Astrocyte of the hippocampus (primary cell): ENCODE results near the gene KLHDC3.

Experiments
- DNase-seq: peaks from one replicate; pipeline ENCODE4 v3.0.0; 2011; ENCODE audit warnings: low read depth, low spot score

Gene KLHDC3

DNA sequence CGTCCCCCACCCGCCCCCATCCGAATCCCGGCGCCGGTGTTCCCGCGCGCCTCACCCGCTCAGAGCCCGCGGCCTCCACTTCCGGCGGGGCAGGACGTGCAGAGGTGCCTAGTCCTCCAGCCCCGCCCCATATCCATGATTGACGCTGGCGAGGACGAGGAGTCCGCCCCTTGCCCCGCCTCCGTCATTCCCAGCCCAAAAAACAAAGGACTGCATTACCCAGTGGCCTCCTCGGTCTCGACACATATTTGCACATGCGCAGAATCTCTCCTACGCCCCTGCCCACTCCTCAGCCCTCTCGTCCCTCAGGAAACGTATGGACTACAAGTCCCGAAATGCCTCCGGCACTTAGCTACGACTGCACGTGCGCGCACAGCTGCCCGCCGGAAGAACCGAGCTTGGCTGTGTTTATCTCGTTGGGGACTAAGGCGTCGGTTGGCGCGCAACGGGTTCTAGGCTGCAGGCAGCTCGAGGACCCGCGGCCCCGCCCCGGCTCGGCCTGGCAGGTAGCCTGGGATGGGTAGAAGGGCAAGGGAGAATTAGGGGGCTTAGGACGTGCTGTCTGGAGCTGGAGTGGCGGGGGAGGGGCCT is at the start of gene KLHDC3, which contains the start of gene MEA1:
KLHDC3 (plus strand) TSS at position 407 of the 591 bp plus-strand sequence. CDS start 2,944 bp downstream, outside the sequence.
MEA1 (minus strand) TSS at position 104 of the 591 bp plus-strand sequence. CDS start 133 bp downstream, outside the sequence.
- peak; percentile 100 for DNase-seq

DNA sequence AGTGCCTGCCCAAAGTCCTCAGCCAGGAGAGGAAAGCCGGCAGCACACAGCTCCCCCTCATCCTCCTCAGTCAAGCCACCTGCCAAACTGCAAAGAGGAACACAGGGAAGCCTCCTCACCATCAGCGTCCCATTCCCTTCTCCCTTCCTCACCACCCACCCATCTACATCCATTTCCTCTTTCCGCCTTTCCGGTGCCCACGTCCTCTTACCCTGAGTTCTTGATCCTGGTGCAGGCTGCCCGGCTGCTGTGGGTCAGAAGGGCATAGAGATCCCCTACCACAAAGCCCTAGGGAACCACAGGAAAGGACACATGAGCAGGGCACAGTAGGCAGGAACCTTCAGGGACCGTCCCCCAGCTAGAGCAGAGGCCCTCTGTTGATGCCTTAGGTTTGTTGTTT is 47.5 kb upstream of the KLHDC3 start:
- DNase-seq: no peak

GRCh38 chr6:42967228-42967627 is 46.8 kb upstream of the KLHDC3 start:
- DNase-seq: no peak

- DNase-seq: no peak
Observed at GRCh38 chr6:42968126-42968701, 45.8 kb upstream of the KLHDC3 start.

DNA sequence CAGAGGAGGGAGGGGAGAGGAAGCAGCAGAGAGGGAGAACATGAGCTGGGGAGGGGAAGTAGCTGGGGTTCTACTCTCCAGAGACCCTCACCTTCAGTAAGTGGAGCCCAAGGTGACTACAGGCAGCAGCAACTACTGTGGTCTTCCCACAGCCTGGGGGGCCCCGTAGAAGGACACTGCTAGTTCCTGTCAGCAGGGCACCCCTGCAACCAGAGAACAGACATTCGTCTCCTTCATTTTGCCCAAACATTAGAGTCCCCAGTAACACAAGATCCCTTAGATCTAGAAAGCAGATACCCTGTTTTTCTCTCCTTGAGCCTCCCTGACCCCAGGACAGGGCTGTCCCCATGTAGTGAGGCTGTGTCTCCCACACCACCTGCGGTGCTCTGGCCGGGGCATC is 45.3 kb upstream of the KLHDC3 start:
- DNase-seq: no peak

DNA sequence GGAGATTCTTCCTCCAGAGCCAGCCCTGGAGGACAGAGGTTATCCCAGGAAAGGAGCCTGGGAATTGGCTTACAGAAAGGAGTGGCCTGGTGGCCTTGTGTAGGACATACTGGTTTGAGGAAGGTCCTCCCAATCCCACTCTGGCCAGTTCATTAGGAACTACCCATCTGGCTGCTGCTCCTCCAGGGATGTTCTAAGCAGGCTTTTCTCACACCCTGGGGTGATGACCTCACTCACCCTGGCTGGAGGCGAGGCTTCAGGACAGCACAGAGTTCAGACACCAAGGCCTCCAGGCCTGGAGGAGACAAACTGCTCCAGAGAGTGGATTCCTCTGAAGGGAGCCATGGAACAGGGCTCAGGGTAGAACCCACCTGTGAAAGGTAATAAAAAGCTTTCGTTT is 44.6 kb upstream of the KLHDC3 start:
- no peak for DNase-seq

- no peak for DNase-seq
Observed at GRCh38 chr6:42969934-42970333, 44.1 kb upstream of the KLHDC3 start.

DNA sequence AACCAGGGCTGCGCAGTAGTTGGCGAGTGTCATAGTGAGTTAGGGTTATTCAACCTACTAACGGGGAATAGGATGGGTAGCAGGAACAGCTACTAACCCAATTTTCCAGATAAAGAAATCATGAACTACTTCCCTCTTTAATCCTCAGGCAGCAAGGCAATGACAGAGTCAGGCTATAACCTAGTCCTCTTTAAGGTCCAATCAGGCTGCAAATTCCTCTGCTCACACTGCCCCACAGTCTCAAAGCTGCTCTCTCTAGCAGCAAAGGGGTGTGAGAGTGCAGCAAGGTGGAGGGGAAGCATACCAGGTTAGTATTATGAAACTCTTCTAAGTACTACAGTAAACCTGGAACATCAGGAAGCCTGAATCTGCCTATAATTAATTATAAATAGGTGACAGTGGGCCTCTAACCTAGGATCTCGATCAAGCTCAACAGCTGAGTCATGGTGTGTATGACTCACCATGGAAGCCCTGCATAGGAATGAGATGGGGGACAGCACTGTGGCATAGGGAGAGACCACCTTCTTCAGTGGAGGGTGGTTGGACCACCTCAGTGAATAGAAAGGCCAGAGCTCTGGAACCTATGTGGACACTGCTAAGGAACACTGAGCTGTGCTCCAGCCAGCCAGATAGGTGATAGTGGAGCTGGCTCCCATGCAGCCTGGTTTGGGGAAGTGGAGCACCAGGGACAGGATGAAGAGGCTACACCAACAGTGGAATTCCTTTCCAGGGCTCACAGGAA is 43.0 kb upstream of the KLHDC3 start:
- DNase-seq: peak; percentile 42

DNA sequence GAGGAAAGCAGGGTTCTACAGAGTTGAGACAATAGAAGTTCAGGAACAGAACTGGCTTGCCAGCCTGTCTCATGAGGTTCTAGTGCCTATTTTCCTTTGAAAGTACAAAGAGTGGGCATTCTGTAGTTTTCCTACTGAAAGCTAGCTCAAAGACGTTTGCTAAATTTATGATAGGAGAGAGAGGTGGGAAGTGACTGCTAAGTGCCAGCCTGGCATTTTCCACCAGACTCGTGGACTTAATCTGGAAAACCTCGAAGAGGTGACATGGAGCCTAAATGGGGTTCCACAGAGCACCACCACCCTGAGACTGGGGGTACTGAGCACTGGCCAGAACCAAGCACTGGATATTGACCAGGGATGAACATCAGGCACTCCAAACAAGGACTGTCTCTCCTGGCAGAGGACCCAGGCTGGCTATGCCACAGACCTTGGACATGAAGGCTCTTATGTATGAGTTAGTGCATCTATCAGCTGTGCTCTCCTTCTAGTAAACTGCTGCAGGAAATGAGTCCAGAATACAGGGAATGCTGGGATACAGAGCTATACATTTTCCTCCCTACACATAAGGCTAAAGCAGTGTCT is 42.2 kb upstream of the KLHDC3 start:
- no peak for DNase-seq

DNA sequence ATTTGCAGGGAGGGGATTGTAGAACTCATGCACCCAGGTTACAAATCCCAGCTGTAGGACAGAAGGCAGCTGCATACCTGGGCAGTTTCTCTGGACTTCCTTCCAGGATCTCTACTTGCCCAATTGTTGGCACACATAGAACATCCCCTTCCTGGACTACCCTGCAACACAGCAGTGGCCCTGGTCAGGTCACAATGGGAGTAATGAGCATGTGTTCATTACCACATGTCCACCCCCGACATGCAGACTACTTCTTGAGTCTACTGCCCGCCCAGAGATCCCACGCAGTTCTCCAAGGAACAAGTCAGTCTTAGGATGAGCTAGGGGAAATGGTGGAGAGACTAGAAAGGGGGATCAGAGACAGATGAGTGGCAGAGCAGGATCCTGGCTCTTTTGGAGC is 40.1 kb upstream of the KLHDC3 start:
- no peak for DNase-seq

GRCh38 chr6:42974919-42975505 is 39.0 kb upstream of the KLHDC3 start:
- no peak for DNase-seq

GRCh38 chr6:42978487-42978838 is 35.6 kb upstream of the KLHDC3 start:
- DNase-seq: no peak

DNA sequence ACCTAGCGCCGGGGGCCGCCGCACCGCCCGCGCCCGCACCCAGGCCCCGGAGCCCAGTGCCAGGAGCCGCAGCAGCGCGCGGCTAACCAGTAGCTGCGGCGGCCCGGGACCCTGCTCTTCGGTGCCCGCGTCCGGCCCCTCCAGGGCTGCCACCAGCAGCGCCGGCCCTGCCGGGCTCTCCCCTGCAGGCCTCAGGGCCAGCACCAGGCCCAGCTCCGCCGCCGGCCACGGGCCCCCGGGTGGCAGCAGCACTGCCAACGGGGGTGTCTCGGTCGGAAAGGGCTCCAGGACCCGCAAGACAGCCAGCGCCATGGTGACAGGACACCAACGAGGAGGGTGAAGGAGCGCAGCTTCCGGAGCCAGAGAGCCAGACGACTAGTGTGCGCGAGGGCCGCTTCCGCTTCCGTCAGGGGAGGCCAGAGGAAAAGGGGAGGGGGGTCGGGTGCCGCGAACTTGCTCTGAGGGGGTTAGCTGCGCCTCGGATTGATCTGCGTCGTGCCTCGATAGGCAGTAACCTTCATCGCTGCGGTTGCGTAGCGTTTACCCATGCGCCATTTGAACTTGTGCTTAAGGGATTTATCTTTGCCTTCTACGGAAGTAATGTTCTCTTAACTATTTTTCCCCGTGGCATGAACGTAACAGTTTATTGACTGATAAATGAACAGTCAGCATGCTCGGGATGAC is 35.1 kb upstream of the KLHDC3 start, which contains the start of gene PEX6:
PEX6 (minus strand) TSS at position 343 of the 684 bp plus-strand sequence; CDS start at position 312, 31 bp downstream.
- peak; percentile 87 for DNase-seq

DNA sequence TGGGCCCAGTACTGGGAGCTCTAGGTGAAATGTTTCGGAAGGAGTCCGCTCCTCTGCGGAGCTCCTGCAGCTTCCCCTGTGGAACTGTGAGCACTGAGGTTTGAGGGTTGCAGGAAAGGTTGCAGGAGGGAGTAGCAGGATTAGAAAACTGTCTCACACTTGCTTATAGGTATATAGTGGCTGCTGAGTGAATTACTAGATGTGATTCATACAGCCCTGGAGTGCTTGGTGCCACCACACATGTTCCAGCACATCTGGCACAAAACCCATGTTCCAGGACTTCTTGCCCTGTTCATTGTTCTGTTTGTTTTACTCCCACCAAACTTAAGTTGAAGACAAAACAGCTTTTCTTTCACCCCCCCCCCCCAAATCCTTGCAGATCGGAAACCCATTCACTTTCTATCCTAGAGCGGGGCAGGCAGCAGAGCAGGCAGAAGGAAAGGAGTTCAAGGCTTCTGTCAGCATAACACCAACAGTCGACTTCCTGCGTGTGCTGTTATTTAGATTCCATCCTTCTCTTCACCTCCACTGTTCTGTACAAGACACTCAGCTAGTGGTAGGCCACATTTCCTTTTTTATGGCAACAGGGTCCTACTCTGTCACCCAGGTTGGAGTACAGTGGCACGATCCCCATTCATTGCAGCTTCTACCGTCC is 34.4 kb upstream of the KLHDC3 start:
- DNase-seq: no peak

- DNase-seq: no peak
Observed at GRCh38 chr6:42981836-42982235, 32.2 kb upstream of the KLHDC3 start.

DNA sequence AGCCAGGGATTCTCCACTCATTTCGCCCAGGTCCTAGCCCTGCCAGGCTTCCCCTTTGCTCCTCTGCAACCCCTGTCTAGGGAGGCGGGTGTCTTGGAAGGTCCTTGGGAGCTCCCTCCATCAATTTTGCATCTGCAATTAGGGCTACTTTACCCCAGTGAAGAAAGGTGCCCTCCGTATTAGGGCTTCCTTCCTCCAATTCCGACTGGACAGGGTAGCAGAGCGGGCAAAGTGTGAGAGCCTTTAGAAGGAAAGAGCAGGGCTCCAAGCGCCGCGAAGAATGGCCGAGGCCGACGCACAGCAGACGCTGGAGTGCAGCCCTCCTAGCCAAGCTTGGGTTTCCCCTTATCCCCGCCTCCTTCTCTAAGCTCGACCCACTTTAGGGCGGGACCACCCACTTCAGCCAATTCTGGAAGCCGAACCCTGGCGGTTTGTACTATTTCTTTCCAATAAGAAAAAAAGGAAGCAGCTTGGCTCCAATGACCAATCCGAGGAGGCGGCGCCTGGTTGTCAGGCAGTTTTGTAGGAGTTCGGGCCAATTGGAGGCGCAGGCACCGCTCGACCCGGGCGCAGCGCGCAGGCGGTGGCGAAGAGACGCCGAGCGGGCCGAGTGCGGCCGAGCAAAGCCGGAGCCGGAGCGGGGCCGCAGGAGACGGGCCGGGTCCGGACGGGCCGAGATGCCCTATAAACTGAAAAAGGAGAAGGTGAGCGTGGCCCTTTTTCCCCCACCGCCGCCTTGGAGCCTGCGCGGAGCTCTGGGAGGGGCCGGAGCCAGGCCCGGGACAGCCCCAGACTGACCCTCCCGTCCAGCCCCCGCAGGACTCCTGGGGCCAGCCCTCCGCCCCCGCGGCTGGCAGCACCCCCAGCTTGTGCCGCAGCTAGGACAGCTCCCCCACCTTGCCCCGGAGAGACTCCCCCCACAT is 29.8 kb upstream of the KLHDC3 start, which contains the start of gene PPP2R5D:
PPP2R5D (plus strand) TSS at position 570 of the 923 bp plus-strand sequence; CDS start at position 678, 108 bp downstream.
- DNase-seq: peak; percentile 99

- peak; percentile 31 for DNase-seq
Observed at GRCh38 chr6:42984924-42985475, 29.0 kb upstream of the KLHDC3 start.

DNA sequence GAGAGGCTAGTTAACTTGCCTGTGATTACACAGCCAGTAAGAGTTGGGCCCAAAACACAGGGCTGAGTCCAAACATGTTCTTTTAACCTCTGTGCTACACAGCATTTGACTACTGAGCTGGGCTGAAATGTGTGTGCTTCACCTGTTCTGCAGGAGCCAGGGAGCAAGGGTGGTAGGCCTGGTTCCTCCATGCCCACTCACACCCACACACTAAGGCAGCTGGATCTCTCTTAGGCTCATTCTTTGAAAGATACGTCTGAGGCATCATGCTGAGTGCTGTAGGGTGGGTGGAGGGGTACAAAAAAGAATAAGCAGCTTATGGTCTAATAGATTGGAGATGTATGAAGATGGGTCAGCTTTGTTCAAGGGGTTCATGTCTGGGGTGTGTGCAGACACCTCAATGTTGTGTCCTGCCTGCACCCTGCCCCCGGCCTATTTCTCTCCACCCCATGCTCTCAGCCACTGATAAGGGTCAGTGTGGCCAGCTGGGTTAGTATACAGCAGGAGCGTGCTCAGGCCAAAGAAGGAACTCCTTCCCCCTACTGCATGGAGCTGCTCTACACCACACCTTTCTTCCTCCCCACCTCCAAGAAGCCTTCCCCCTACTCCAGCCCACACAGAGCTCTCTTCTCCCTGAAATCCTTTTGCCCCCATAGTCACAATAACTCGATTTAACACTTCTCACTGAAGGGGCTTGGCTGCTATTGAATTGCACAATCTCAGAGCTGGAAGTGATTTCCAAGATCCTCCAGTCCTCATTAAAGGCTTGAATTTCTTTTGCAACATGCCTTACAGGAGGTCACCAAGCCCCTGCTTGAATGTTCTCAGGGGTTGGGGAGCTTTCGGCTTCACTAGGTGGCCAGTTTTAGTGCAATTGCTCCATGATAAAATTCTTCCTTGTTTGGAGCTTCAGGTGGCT is 26.3 kb upstream of the KLHDC3 start:
- DNase-seq: no peak
